Hematopoietic multipotent progenitor cell treated with erythropoietin and hydrocortisone succinate and interleukin-3 and kit ligand, for 17 days (in vitro differentiated cells): ENCODE measurements around the gene ADGRV1.

Experiments used
- DNase-seq: peaks from one replicate; pipeline ENCODE4 v3.0.0-alpha.2; 2015; ENCODE audit warnings: low spot score

Gene ADGRV1

GRCh38 chr5:91111473-91112238 lies 553.1 kb downstream of the ADGRV1 start:
- DNase-seq, result no peak

- DNase-seq, result no peak
These were observed 556.1 kb downstream of the ADGRV1 start for GRCh38 chr5:91114658-91115057.

GRCh38 chr5:91118354-91118753 lies 559.8 kb downstream of the ADGRV1 start:
- no peak for DNase-seq

GRCh38 chr5:91118796-91119195 lies 560.2 kb downstream of the ADGRV1 start:
- DNase-seq, result no peak

GRCh38 chr5:91119217-91119616 lies 560.6 kb downstream of the ADGRV1 start:
- no peak for DNase-seq

GRCh38 chr5:91119981-91120850 lies 561.6 kb downstream of the ADGRV1 start:
- DNase-seq, result no peak

GRCh38 chr5:91121347-91121993 lies 562.9 kb downstream of the ADGRV1 start:
- no peak for DNase-seq

GRCh38 chr5:91122651-91123050 lies 564.1 kb downstream of the ADGRV1 start:
- no peak for DNase-seq

GRCh38 chr5:91123291-91123690 lies 564.7 kb downstream of the ADGRV1 start:
- no peak for DNase-seq

GRCh38 chr5:91123901-91124300 lies 565.3 kb downstream of the ADGRV1 start:
- DNase-seq, result no peak

GRCh38 chr5:91125916-91126315 lies 567.3 kb downstream of the ADGRV1 start:
- no peak for DNase-seq

GRCh38 chr5:91126448-91126847 lies 567.9 kb downstream of the ADGRV1 start:
- no peak for DNase-seq

- no peak for DNase-seq
These were observed 568.3 kb downstream of the ADGRV1 start for GRCh38 chr5:91126888-91127287.

GRCh38 chr5:91127456-91128081 lies 569.0 kb downstream of the ADGRV1 start:
- no peak for DNase-seq

GRCh38 chr5:91128604-91129003 lies 570.0 kb downstream of the ADGRV1 start:
- DNase-seq, result no peak

- no peak for DNase-seq
These were observed 571.2 kb downstream of the ADGRV1 start for GRCh38 chr5:91129748-91130147.

- no peak for DNase-seq
These were observed 572.2 kb downstream of the ADGRV1 start for GRCh38 chr5:91130759-91131158.

- no peak for DNase-seq
These were observed 574.0 kb downstream of the ADGRV1 start for GRCh38 chr5:91132550-91132949.

GRCh38 chr5:91133183-91133582 lies 574.6 kb downstream of the ADGRV1 start:
- DNase-seq, result no peak

GRCh38 chr5:91135475-91136248 lies 577.1 kb downstream of the ADGRV1 start:
- DNase-seq, result no peak

- no peak for DNase-seq
These were observed 577.7 kb downstream of the ADGRV1 start for GRCh38 chr5:91136271-91136670.
